Lower leg skin (tissue), 4 donors: ENCODE results near the gene MPPE1. TPM values are rescaled to one million over a fixed set of nuclear protein-coding genes. Genes with fewer than 3 reads are reported as not detected.

Source experiments
- total RNA-seq, 4 donors: library from RNA; depleted of rRNA; stranded (reverse); fragments of >200 nt; gene quantifications; one replicate each; pipeline ENCODE4 v1.1.0, GENCODE V29; 2016

The MPPE1 gene
- total RNA-seq, 4 donors from 2014 or later = 30.2 to 62.2 (median 44.5) TPM

Other genes with a start within 250 kb of the MPPE1 start
- gene GNAL, start 219.1 kb downstream of the MPPE1 start, total RNA-seq = 10 to 100 TPM; 12.3 to 15.9 (median 14.5) TPM
- gene CHMP1B, start 56.9 kb downstream of the MPPE1 start, total RNA-seq = 10 to 100 TPM; 61.3 to 83.2 (median 76.5) TPM
- 100 to 1,000 TPM; 227 to 572 (median 354) TPM for gene IMPA2, start 73.2 kb upstream of the MPPE1 start, total RNA-seq
- not detected for gene ANKRD62, start 185.5 kb upstream of the MPPE1 start, total RNA-seq